Activated CD4-positive, alpha-beta T cell treated with anti-CD3 and anti-CD28 coated beads, Interleukin-2, Interleukin-4, amounts not matched to agents 100 ng/mL and 50 ng/mL, durations not matched to agents 16 hours and 8 hours (primary cell): ENCODE results near the gene SLC17A2.

Experiments used
- DNase-seq: peaks from one replicate; pipeline ENCODE4 v3.0.0-alpha.2; 2020; ENCODE audit warnings: low spot score

Gene SLC17A2, protein sequence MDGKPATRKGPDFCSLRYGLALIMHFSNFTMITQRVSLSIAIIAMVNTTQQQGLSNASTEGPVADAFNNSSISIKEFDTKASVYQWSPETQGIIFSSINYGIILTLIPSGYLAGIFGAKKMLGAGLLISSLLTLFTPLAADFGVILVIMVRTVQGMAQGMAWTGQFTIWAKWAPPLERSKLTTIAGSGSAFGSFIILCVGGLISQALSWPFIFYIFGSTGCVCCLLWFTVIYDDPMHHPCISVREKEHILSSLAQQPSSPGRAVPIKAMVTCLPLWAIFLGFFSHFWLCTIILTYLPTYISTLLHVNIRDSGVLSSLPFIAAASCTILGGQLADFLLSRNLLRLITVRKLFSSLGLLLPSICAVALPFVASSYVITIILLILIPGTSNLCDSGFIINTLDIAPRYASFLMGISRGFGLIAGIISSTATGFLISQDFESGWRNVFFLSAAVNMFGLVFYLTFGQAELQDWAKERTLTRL

GRCh38 chr6:25930532-25931410 is at the start of gene SLC17A2:
TSS of gene SLC17A2 (minus strand) at chr6:25930691. CDS start at chr6:25925796, 4,895 bp downstream.
- no peak for DNase-seq

- peak; percentile 57 for DNase-seq
Measured at GRCh38 chr6:25975923-25976560, 45.6 kb upstream of the SLC17A2 start.

GRCh38 chr6:25973923-25974555 is 43.5 kb upstream of the SLC17A2 start:
- no peak for DNase-seq

GRCh38 chr6:25972902-25973301 is 42.4 kb upstream of the SLC17A2 start:
- no peak for DNase-seq

DNA sequence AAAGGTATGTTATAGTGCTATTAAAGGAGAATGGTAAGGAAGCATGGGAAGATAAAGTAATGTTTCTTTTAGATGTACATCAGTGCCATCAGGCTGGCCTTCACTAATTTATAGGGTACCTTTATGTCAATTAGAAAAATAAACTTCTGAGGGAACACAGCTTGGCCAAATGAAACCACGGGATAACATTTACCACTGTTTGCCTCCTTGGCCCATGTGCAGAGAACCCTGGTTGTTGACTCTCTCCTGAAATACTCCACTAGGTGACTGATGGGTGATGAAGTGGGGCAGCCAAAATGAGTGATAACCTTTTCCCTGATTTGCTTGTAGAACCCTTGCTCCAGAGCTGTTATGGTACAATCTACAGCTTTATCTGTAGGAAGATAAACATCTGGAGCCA is 41.6 kb upstream of the SLC17A2 start:
- DNase-seq: no peak

DNA sequence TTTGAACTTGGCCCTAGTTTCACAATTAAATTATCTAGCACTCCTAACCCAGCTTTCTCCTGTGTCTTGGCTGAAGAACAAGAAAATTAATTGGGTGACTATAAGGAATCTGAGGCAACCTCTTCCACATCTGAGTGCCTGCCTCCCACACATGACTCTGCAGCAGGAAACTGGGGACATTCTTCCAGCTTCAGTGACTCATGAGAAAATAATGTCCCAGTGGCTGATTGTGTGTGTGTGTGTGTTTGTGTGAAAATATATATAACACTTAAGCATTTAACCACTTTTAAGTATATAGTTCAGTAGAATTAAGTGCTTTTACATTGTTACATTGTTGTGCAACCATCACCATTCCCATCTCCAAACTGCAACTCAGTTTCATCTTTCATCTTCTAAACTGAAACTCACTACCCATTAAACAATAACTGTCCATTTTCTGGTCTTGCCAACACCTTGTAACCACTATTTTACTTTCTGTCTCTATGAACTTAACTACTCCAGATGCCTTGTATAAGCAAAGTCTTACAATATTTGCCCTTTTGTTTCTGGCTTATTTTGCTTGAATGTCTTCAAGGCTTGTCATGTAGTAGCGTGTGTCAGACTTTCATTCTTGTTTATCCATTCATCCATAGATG is 40.8 kb upstream of the SLC17A2 start:
- no peak for DNase-seq

- DNase-seq: no peak
Measured at GRCh38 chr6:25968769-25969168, 38.3 kb upstream of the SLC17A2 start.

DNA sequence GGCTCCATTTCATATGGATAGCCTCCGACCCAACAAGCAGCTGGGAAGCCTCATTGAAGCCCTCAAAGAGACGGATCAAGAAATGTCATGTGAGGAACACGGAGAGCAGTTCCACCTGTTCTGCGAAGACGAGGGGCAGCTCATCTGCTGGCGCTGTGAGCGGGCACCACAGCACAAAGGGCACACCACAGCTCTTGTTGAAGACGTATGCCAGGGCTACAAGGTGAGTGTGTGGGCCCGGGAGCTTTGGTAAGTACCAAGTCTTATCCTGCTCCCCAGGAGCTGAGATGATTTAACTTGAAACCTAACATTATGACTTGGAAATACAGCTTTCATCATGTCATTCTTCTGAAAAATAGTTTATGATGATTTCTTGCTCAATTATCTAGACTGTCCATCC is 36.2 kb upstream of the SLC17A2 start:
- no peak for DNase-seq

DNA sequence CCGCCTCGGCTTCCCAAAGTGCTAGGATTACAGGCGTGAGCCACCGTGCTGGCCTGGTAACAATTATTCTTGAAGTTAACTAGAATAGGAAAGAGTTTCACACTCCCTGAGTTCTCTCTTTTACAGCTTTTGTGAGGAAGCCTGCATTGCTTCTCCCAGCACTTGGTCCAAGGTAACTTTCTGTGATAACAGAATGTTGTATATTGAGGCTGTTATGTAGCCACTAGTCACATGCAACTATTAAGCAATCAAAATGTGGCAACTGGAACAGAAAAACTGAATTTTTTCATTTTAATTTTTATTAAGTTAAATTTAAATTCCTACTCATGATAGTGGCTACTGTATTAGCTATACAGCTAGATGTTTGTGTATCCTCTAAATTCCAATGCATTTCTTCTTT is 34.6 kb upstream of the SLC17A2 start:
- DNase-seq: no peak

GRCh38 chr6:25963426-25964123 is 33.1 kb upstream of the SLC17A2 start:
- DNase-seq: no peak

GRCh38 chr6:25962149-25963127 is 31.9 kb upstream of the SLC17A2 start, which contains the start of gene TRIM38:
TSS of gene TRIM38 (plus strand) at chr6:25962802. CDS start at chr6:25966523, 3,721 bp downstream.
- DNase-seq: peak; percentile 88

- DNase-seq: no peak
Measured at GRCh38 chr6:25961619-25962148, 31.2 kb upstream of the SLC17A2 start.

DNA sequence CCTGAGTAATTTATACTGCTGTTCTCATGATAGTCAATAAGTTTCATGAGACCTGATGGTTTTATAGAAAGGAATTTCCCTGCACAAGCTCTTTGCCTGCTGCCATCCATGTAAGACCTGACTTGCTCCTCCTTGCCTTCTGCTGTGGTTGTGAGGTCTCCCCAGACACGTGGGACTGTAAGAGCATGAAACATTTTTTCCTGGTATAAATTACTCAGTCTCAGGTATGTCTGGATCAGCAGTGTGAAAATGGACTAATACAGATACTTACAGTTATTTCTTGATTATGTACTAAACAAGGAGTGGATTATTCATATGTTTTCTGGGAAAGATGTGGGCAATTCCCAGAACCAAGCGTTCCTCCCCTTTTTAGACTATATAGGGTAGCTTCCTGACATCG is 30.2 kb upstream of the SLC17A2 start:
- peak; percentile 36 for DNase-seq

GRCh38 chr6:25959890-25960536 is 29.5 kb upstream of the SLC17A2 start:
- DNase-seq: no peak

DNA sequence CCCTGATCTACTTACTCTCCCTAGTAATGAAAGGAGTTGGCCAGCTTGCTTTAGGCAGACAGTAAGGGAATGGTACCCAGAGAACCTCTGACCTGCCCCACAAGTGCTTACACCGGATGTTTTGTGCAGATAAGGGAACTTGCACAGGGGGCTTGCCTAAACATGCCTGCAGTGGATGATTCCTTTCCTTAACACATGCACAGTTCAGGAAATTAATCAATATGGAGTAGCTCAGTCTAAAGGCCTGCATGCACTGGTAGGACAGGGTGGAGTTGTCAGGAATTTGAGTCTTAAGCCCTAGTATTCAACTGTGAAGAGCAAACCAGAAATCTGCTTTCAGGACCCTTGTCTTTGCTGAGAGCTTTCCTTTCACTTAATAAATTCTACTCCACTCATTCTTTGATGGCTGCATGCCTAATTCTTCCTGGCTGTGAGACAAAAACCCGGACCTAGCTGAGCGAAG is 28.2 kb upstream of the SLC17A2 start:
- DNase-seq: no peak

GRCh38 chr6:25956226-25956625 is 25.7 kb upstream of the SLC17A2 start:
- DNase-seq: no peak

DNA sequence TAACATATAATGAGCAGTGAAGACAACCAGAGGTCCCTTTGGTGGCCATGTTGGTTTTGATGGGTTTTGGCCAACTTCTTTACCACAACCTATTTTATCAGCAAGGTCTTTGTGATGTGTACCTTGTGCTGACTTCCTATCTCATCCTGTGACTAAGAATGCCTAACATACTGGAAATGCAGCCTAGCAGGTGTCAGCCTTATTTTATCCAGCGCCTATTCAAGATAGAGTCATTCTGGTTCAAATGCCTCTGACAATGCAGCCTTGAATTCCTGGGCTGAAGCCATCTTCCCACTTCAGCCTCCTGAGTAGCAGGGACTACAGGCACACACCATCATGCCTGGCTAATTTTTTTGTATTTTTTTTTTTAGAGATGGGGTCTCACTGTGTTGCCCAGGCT is 24.3 kb upstream of the SLC17A2 start:
- no peak for DNase-seq

DNA sequence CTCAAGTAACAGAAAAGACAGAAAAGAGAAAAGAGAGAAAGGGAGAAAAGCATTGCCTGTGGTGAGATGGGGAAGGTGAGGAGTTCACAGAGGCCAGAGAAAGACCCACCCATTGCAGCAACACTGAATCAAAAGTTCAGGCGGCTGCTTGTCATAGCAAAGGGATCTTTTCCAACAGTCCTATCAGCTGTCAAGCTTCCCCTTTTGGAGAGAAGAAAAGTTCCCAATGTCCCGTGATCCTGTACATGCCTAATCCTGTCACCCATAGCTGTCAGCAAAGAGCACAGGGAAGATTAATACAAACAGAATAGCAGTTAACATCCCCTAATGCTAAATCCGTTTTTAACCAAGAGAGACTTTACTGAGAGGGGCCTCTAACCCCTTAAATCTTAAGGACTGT is 23.2 kb upstream of the SLC17A2 start:
- no peak for DNase-seq

- no peak for DNase-seq
Measured at GRCh38 chr6:25952535-25952934, 22.0 kb upstream of the SLC17A2 start.
